ENCODE results near the gene FKBP8.

- TF ChIP-seq REST (IDR thresholded peaks at IDR 0.05; ENCODE audit: insufficient read depth in 1 of 2, low read depth in 2 of 2, low read length in 1 of 2): no peak
- TF ChIP-seq CTCF (IDR thresholded peaks at IDR 0.05): no peak
- TF ChIP-seq SIN3A (IDR thresholded peaks at IDR 0.05; ENCODE audit: borderline replicate concordance, insufficient read depth, low read depth, low read length): no peak
- TF ChIP-seq POLR2AphosphoS5 (IDR thresholded peaks at IDR 0.05; ENCODE audit: low read depth, low read length): no peak
Measured at GRCh38 chr19:18589380-18590272, 46.3 kb upstream of the FKBP8 start.
